ENCODE data around the gene CARD9.

The CARD9 gene

DNA sequence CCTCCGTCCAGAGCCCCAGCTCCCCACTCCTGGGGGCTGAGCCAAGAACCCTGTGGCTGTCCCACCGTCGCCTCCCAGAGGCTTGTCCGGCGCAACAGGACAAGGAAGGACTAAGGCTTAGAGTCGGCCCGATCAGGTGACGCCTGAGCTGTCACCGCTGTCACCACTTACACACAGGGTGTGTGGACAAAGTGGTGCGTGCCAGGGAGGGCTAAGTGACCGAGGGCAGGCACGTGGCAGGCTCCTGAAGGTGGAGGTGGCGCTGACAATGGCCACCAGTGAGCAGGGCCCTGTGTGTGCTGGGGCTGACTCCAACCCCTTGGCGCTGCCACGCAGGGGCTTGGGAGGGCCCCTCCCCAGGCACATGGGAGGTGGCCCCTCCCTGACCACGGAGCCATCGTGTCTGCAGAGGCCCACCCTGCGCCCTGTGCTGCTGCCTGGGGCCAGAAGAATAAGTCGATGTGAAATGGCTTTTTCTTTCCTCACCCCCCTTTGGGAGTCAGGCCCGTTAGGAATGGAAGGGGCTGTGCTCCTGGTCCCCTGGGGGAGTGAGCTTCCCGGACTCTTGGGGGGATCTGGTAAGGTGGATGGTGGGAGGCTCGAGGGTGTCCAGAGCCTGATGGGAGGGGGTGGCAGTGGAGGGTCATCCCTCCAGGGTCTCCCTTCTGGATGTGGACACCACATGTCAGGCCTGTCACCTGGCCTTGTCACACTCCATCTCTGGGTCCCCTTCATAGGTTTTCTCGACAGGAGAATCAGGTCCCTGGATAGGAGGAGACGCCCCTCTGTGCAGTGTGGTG is 48.8 kb downstream of the CARD9 start (continued):
- TF ChIP-seq, protein P1, sequence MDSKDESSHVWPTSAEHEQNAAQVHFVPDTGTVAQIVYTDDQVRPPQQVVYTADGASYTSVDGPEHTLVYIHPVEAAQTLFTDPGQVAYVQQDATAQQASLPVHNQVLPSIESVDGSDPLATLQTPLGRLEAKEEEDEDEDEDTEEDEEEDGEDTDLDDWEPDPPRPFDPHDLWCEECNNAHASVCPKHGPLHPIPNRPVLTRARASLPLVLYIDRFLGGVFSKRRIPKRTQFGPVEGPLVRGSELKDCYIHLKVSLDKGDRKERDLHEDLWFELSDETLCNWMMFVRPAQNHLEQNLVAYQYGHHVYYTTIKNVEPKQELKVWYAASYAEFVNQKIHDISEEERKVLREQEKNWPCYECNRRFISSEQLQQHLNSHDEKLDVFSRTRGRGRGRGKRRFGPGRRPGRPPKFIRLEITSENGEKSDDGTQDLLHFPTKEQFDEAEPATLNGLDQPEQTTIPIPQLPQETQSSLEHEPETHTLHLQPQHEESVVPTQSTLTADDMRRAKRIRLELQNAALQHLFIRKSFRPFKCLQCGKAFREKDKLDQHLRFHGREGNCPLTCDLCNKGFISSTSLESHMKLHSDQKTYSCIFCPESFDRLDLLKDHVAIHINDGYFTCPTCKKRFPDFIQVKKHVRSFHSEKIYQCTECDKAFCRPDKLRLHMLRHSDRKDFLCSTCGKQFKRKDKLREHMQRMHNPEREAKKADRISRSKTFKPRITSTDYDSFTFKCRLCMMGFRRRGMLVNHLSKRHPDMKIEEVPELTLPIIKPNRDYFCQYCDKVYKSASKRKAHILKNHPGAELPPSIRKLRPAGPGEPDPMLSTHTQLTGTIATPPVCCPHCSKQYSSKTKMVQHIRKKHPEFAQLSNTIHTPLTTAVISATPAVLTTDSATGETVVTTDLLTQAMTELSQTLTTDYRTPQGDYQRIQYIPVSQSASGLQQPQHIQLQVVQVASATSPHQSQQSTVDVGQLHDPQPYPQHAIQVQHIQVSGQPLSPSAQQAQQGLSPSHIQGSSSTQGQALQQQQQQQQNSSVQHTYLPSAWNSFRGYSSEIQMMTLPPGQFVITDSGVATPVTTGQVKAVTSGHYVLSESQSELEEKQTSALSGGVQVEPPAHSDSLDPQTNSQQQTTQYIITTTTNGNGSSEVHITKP (tag by site-specific recombination; IDR thresholded peaks at IDR 0.05): peak; percentile 92
- TF ChIP-seq, protein P2, sequence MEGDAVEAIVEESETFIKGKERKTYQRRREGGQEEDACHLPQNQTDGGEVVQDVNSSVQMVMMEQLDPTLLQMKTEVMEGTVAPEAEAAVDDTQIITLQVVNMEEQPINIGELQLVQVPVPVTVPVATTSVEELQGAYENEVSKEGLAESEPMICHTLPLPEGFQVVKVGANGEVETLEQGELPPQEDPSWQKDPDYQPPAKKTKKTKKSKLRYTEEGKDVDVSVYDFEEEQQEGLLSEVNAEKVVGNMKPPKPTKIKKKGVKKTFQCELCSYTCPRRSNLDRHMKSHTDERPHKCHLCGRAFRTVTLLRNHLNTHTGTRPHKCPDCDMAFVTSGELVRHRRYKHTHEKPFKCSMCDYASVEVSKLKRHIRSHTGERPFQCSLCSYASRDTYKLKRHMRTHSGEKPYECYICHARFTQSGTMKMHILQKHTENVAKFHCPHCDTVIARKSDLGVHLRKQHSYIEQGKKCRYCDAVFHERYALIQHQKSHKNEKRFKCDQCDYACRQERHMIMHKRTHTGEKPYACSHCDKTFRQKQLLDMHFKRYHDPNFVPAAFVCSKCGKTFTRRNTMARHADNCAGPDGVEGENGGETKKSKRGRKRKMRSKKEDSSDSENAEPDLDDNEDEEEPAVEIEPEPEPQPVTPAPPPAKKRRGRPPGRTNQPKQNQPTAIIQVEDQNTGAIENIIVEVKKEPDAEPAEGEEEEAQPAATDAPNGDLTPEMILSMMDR (tag by site-specific recombination; IDR thresholded peaks at IDR 0.05): peak; percentile 54
- TF ChIP-seq KLF1 (tag by site-specific recombination; IDR thresholded peaks at IDR 0.05) (peak; percentile 32; the same call in 1 of the 2 replicates), ZNF670 (tag by site-specific recombination; IDR thresholded peaks at IDR 0.05; ENCODE audit: low read depth) (no peak), GLIS2 (tag by site-specific recombination; IDR thresholded peaks at IDR 0.05) (peak; percentile 53; the same call in 1 of the 2 replicates), ZNF133 (tag by site-specific recombination; IDR thresholded peaks at IDR 0.05) (peak; percentile 77)
- TF ChIP-seq, protein P3, sequence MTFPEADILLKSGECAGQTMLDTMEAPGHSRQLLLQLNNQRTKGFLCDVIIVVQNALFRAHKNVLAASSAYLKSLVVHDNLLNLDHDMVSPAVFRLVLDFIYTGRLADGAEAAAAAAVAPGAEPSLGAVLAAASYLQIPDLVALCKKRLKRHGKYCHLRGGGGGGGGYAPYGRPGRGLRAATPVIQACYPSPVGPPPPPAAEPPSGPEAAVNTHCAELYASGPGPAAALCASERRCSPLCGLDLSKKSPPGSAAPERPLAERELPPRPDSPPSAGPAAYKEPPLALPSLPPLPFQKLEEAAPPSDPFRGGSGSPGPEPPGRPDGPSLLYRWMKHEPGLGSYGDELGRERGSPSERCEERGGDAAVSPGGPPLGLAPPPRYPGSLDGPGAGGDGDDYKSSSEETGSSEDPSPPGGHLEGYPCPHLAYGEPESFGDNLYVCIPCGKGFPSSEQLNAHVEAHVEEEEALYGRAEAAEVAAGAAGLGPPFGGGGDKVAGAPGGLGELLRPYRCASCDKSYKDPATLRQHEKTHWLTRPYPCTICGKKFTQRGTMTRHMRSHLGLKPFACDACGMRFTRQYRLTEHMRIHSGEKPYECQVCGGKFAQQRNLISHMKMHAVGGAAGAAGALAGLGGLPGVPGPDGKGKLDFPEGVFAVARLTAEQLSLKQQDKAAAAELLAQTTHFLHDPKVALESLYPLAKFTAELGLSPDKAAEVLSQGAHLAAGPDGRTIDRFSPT (tag by site-specific recombination; IDR thresholded peaks at IDR 0.05): peak; percentile 54; the same call in 1 of the 2 replicates

DNA sequence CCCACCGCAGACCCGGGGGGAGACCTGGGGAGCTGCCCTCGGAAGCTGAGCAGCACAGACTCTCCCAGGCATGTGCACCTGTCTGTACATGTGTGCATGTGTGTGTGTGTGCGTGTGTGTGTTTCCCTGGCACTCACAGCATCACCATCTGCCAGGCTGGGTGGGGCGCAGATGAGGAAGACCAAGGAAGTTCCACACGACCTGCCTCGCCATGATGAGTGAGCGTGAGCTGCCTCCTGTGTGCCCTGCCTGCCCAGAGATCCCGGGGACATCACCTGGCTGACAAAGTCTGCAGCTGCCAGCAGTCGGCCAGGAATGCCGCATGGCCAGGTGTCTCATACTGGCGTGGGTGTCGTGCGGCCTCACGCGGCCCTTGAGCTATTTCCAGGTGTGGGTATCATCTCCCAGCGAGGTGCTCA is 50.1 kb downstream of the CARD9 start:
- H3K36me3 ChIP-seq (ENCODE audit: control insufficient read depth in 2 of 2, insufficient read depth in 1 of 2, low read length in 2 of 2): no peaks in the 10 kb centered on the region
- H3K4me1 ChIP-seq (ENCODE audit: control insufficient read depth, insufficient read depth, low read length): peaks cover 4% of the 10 kb centered on the region; the same call in 1 of the 2 replicates
- CTCF ChIA-PET: interaction anchor here (0.6 to 2.3 kb wide), 8 partner anchors 10 to 380 kb away, joined by 3 to 30 read pairs (median 4); partner anchors contain the start of gene DNLZ
- H3K9me3 ChIP-seq (ENCODE audit: control insufficient read depth, insufficient read depth, low read depth, low read length): no peaks in the 10 kb centered on the region
- no peak overlapping the region for H3K27ac ChIP-seq (ENCODE audit: extremely low read depth, low read depth, low read length)
- POLR2A ChIA-PET: interaction anchor here (2.3 kb wide), 1 partner anchor 40 kb away, joined by 6 read pairs; the partner anchor contains the start of gene DNLZ
- no peak overlapping the region for H3K4me3 ChIP-seq (ENCODE audit: low read depth, low read length)
- TF ChIP-seq HOXD13 (CRISPR knock-in tag; IDR thresholded peaks at IDR 0.05; ENCODE audit: borderline replicate concordance) (no peak), ZNF274 (IDR thresholded peaks at IDR 0.05; ENCODE audit: low read length) (no peak), ZNF274 (tag by site-specific recombination; IDR thresholded peaks at IDR 0.05; ENCODE audit: borderline replicate concordance) (no peak), ZNF132 (tag by site-specific recombination; IDR thresholded peaks at IDR 0.05; ENCODE audit: borderline replicate concordance) (no peak), ZNF501 (tag by site-specific recombination; IDR thresholded peaks at IDR 0.05) (no peak), ZBTB48 (tag by site-specific recombination; IDR thresholded peaks at IDR 0.05) (no peak), ZNF776 (tag by site-specific recombination; IDR thresholded peaks at IDR 0.05; ENCODE audit: borderline replicate concordance) (no peak), ZNF354C (tag by site-specific recombination; IDR thresholded peaks at IDR 0.05; ENCODE audit: borderline replicate concordance, low read depth) (no peak), RBAK (tag by site-specific recombination; IDR thresholded peaks at IDR 0.05) (no peak)
- TF ChIP-seq, protein P4, sequence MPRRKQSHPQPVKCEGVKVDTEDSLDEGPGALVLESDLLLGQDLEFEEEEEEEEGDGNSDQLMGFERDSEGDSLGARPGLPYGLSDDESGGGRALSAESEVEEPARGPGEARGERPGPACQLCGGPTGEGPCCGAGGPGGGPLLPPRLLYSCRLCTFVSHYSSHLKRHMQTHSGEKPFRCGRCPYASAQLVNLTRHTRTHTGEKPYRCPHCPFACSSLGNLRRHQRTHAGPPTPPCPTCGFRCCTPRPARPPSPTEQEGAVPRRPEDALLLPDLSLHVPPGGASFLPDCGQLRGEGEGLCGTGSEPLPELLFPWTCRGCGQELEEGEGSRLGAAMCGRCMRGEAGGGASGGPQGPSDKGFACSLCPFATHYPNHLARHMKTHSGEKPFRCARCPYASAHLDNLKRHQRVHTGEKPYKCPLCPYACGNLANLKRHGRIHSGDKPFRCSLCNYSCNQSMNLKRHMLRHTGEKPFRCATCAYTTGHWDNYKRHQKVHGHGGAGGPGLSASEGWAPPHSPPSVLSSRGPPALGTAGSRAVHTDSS (tag by site-specific recombination; IDR thresholded peaks at IDR 0.05): no peak
- TF ChIP-seq, protein P5, sequence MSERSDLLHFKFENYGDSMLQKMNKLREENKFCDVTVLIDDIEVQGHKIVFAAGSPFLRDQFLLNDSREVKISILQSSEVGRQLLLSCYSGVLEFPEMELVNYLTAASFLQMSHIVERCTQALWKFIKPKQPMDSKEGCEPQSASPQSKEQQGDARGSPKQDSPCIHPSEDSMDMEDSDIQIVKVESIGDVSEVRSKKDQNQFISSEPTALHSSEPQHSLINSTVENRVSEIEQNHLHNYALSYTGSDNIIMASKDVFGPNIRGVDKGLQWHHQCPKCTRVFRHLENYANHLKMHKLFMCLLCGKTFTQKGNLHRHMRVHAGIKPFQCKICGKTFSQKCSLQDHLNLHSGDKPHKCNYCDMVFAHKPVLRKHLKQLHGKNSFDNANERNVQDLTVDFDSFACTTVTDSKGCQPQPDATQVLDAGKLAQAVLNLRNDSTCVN (tag by site-specific recombination; optimal IDR thresholded peaks at IDR 0.05): no peak
- TF ChIP-seq, protein P6, sequence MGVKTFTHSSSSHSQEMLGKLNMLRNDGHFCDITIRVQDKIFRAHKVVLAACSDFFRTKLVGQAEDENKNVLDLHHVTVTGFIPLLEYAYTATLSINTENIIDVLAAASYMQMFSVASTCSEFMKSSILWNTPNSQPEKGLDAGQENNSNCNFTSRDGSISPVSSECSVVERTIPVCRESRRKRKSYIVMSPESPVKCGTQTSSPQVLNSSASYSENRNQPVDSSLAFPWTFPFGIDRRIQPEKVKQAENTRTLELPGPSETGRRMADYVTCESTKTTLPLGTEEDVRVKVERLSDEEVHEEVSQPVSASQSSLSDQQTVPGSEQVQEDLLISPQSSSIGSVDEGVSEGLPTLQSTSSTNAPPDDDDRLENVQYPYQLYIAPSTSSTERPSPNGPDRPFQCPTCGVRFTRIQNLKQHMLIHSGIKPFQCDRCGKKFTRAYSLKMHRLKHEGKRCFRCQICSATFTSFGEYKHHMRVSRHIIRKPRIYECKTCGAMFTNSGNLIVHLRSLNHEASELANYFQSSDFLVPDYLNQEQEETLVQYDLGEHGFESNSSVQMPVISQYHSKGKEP (tag by site-specific recombination; IDR thresholded peaks at IDR 0.05): no peak
- TF ChIP-seq, protein P7, sequence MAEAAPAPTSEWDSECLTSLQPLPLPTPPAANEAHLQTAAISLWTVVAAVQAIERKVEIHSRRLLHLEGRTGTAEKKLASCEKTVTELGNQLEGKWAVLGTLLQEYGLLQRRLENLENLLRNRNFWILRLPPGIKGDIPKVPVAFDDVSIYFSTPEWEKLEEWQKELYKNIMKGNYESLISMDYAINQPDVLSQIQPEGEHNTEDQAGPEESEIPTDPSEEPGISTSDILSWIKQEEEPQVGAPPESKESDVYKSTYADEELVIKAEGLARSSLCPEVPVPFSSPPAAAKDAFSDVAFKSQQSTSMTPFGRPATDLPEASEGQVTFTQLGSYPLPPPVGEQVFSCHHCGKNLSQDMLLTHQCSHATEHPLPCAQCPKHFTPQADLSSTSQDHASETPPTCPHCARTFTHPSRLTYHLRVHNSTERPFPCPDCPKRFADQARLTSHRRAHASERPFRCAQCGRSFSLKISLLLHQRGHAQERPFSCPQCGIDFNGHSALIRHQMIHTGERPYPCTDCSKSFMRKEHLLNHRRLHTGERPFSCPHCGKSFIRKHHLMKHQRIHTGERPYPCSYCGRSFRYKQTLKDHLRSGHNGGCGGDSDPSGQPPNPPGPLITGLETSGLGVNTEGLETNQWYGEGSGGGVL (tag by site-specific recombination; IDR thresholded peaks at IDR 0.05): no peak

Data from HEK293 (cell line).